ENCODE data around the gene USP6NL. TPM values are rescaled to one million over a fixed set of nuclear protein-coding genes. Genes with fewer than 3 reads are reported as not detected.
A peak's percentile ranks its signal among the peaks of the same experiment; 100 is the strongest.

USP6NL gene
- total RNA-seq, 2 donors from 2014 or later = 2.3 to 3.9 TPM

DNA sequence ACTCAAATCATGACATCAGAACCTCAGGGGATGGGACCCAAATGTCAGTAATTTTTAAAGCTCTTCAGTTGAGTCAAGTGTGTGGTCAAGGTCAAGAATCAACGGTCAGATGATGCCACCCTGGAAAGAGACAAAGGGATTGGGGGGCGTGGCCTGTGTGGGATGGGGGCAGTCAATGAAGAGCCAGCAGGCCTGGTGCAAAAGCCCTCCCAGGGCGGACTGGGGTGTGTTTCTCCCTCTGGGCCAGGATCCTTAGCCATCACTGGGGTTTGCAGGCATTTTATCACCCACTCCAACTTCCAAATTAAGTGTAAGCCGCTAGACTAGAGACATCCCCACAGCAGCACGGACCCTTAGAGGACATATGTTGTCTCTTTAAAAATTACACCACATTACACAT lies 204.7 kb downstream of the USP6NL start:
- DNase-seq = no peak
- no peak overlapping the region for H3K4me3 Mint-ChIP-seq
- H3K9me3 Mint-ChIP-seq = peaks cover 8 to 14% of the 10 kb centered on the region in 2 donors
- peaks cover 6% of the 10 kb centered on the region in 2 donors for H3K36me3 Mint-ChIP-seq (ENCODE audit: insufficient read depth in 2 of 2)
- no peak for ATAC-seq (replicated peaks in 1 of 2)
- H3K27ac Mint-ChIP-seq = peak overlapping the region; percentile 47
- H3K4me1 Mint-ChIP-seq (ENCODE audit: low read depth) = peaks cover 40% of the 10 kb centered on the region
- no peaks in the 10 kb centered on the region for H3K27me3 Mint-ChIP-seq (ENCODE audit: low read depth)

GRCh38 chr10:11404901-11405300 lies 206.5 kb downstream of the USP6NL start:
- peaks cover 8 to 14% of the 10 kb centered on the region in 2 donors for H3K9me3 Mint-ChIP-seq
- no peak overlapping the region for H3K4me3 Mint-ChIP-seq
- no peak overlapping the region for H3K27ac Mint-ChIP-seq
- H3K27me3 Mint-ChIP-seq (ENCODE audit: low read depth) = no peaks in the 10 kb centered on the region
- peaks cover 6% of the 10 kb centered on the region in 2 donors for H3K36me3 Mint-ChIP-seq (ENCODE audit: insufficient read depth in 2 of 2)
- no peak for ATAC-seq (replicated peaks in 1 of 2)
- no peak for DNase-seq
- peaks cover 54% of the 10 kb centered on the region for H3K4me1 Mint-ChIP-seq (ENCODE audit: low read depth)

Other genes starting within 250 kb of the USP6NL start
- gene ECHDC3, start 130.7 kb upstream of the USP6NL start, total RNA-seq = 1 to 10 TPM; 4.2 to 4.3 TPM
- 1 to 10 TPM; 1.1 to 1.6 TPM for gene PROSER2, start 211.7 kb upstream of the USP6NL start, total RNA-seq

Measured in activated T-cell treated with anti-CD3 and anti-CD28 coated beads, Interleukin-2, amount 50 U/mL, for 72 hours (primary cell).